PC-9 (cell line): Measurements from ENCODE around the gene SNRNP35.

Source experiments
- CTCF ChIP-seq: fragments of 200-600 bp; sonication (generic); conservative IDR thresholded peaks from 2 replicates; pipeline ENCODE4 v1.6.1; 2017; ENCODE audit warnings: mixed run types, antibody characterized with exemption, mild to moderate bottlenecking, moderate library complexity
- EZH2 ChIP-seq: fragments of 200-600 bp; sonication (generic); IDR thresholded peaks from 2 replicates; pipeline ENCODE4 v1.8.0; 2017; ENCODE audit warnings: antibody characterized with exemption, low read depth

- TF ChIP-seq CTCF (no peak), EZH2 (no peak)
Measured at GRCh38 chr12:123489580-123489979, 31.6 kb downstream of the SNRNP35 start.
